HG02678 (cell line): ENCODE measurements around the gene TTLL5.

Source experiments
- ATAC-seq: cut with Tn5 transposase; IDR thresholded peaks from one replicate; pipeline ENCODE4 v1.9.1; 2021; ENCODE audit warnings: mild to moderate bottlenecking, moderate library complexity; ENCODE audit not compliant: unreplicated experiment

TTLL5 gene, protein sequence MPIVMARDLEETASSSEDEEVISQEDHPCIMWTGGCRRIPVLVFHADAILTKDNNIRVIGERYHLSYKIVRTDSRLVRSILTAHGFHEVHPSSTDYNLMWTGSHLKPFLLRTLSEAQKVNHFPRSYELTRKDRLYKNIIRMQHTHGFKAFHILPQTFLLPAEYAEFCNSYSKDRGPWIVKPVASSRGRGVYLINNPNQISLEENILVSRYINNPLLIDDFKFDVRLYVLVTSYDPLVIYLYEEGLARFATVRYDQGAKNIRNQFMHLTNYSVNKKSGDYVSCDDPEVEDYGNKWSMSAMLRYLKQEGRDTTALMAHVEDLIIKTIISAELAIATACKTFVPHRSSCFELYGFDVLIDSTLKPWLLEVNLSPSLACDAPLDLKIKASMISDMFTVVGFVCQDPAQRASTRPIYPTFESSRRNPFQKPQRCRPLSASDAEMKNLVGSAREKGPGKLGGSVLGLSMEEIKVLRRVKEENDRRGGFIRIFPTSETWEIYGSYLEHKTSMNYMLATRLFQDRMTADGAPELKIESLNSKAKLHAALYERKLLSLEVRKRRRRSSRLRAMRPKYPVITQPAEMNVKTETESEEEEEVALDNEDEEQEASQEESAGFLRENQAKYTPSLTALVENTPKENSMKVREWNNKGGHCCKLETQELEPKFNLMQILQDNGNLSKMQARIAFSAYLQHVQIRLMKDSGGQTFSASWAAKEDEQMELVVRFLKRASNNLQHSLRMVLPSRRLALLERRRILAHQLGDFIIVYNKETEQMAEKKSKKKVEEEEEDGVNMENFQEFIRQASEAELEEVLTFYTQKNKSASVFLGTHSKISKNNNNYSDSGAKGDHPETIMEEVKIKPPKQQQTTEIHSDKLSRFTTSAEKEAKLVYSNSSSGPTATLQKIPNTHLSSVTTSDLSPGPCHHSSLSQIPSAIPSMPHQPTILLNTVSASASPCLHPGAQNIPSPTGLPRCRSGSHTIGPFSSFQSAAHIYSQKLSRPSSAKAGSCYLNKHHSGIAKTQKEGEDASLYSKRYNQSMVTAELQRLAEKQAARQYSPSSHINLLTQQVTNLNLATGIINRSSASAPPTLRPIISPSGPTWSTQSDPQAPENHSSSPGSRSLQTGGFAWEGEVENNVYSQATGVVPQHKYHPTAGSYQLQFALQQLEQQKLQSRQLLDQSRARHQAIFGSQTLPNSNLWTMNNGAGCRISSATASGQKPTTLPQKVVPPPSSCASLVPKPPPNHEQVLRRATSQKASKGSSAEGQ (N-terminal part only)

DNA sequence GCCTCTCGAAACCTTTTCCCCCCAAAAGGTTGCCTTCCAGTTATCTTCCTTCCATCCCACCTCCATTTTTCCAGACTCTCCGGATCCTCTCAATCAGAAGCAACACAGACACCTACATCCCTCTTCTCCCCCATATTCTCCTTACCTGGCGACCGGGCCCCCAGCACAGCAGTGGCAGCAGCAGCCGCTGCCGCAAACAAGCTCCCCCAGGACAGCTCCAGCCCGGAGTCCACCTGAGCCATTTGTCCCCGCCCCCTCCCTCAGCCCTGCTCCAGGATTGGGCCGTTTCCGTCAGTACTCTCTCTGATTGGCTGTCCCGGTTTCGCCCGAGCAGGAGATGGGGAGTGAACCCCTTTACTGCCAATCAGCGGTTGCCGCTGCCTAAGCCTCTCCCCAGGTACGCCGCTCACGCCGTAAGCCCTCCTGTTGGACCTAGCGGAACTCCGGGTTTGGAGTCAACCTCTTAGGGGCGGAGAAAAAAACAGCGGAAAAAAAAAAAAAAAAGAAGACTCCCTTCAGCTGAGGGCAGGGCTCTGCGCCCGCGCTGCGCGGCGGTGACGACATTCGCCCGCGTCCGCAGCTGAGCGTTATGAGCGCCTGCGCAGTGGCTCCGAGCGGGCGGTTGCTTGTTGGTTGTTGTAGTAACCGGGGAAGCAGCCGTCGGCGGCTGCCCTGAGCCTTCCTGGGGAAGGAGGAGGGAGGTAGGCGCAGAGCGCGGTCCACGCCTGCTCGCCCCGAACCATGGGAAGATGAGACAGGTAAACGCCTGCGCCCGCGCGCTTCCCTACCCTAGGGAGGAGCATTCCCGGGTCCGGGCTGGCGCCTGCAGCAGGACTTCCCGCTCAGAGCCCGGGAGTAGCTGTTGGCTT, at the start of gene TTLL5, which contains the start of gene ERG28:
TSS of gene TTLL5 (plus strand) at position 617 of the 869 bp plus-strand sequence. CDS start 1,904 bp downstream, outside the sequence.
TSS of gene ERG28 (minus strand) at position 247 of the 869 bp plus-strand sequence. CDS start 3,374 bp downstream, outside the sequence.
- peak; percentile 97 for ATAC-seq

DNA sequence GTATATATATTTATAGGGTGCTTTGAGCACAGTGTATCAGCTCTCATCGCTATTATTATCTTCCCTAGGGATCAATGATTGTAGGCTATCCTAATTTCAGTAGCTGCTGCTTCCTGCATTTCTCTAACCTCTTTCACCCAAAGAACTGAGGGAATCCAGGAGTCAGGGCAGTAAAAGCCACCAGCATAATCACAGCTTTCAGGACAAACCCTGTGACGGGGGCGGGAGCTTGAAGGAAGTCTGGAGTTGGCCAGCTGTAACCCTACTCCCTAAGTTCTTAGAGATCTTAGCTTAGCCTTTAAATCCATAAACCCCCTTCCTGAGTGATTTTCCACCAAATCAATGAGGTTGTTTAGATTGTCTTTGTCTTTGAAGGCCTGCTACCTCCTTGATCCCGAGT, 48.9 kb upstream of the TTLL5 start:
- no peak for ATAC-seq

DNA sequence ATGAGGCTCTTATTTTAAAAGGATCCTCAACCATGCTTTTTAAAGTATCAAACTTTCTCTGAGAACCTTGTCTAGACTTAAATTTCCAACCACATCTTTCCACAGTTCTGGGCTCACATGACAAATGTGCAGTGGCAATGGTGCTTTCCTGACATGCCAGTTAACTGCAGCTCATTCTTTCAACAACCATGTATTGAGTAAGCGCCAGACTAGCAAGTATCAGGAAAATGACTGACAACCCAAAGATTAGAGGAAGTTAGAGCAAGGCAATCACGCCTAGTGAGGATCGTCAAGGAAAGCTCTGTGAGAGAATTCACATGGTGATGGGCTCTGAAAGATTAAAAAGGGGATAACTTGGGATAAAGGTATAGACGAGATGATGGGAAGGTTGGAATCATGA, 46.9 kb upstream of the TTLL5 start:
- ATAC-seq: no peak

DNA sequence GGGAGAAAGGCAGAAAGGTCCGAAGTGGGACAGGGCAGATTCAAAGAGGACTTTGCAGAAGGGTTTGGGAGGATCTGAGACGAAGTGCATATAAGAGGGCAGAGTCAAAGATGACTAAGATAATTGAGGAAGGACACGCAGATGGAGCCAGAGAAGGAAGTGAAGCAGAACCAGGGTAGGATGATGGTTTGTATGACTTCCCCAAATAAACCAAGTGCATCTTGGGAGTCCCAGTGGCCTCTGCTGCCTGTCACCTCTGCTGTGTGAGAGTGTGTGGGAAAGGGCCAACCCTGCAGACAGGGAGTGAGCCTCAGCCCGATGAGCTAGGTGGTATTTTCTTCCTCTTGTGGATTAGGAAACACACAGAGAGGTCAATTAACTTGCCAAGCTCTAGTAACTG, 45.8 kb upstream of the TTLL5 start:
- ATAC-seq: no peak

DNA sequence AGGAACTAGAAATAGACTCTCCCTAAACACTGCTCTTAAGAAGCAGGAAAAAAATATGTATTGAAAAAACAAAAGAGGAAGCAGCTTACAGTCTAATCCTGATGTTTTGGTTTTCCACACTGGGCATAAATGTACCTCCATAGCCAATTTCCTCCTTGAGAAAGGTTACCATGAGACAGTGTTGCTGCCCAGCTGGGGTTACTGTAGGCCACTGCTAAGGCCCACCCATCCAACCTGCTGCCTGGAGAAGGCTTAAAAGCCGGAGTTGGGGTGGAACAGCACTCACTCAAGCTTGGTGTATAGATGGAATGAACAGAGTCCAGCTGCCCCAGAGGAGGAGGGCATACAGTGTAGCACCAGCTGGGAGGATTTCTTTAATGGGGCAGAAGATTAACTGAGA, 41.5 kb upstream of the TTLL5 start:
- ATAC-seq: no peak

DNA sequence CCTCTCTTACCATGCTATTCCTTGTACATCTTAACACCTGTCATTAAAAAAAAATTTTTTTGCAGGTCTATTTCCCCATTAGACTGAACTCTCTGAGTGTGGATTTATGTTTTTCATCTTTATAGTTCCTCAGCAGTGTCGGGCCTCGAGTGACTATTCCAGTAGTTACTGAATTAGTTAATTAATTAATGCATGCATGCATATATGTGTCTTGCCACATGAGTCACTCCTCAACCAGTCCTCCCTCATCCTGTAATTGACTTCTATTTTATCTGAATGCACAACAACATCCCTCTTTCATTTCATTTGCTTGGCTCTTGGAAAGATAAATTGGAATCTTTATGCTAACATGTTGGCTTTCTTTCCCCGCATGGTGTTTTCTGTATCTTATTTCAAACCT, 36.0 kb upstream of the TTLL5 start:
- ATAC-seq: no peak

DNA sequence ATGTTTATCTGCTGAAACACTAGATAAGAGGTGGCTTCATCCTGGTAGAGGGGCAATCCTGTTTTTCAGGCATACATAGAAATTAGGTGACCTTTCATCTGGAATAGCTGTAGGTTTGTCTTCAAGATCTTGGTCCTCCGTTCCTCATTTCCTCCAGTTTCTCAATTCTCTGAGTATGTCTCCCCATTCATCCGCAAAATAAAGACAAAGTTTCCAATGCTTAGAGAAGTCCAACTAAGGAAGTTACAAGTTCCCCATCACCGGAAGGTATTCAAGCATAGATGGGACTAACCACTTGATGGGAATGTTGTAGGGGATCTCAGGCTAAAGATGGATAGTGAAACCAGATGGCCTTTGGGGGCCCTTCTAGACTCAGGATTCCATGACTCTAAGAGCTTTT, 34.6 kb upstream of the TTLL5 start:
- ATAC-seq: no peak

DNA sequence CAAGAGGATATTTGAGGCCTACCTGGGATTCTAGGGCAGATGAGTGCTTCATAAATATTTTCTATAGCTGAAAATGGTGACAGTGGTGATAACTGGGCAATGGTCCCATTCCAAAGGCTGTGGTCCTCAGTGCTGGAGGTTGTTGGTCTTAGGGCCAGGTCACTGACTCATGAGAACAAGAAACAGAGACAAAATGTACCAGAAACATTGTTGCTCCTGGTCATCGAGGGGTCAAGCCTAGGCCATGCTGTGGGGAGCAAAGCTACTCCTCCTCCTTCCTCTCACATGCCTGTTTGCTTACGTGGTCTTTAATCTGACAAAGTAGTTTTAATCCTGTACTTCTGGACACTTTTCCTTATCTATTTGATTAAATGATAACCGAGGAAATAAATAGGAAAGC, 34.2 kb upstream of the TTLL5 start:
- ATAC-seq: no peak

DNA sequence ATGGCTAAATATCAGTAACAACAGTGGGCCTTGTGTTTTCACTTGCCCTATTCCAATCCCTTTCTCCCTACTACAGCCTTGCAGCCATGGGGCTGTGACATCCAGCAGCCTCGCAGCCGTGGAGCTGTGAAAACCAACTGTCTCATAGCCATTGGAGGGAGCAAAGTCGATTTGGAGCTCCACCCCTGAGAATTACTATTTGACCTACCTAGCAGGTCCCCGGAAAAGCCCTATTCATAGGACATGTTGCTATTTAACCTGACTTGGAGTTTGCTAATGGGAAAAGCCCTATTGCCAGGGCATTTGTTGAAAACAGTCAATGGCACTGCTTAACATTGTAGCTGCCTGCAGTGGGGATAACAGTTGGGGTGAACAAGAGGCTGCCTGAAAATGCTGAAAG, 33.6 kb upstream of the TTLL5 start:
- ATAC-seq: no peak

DNA sequence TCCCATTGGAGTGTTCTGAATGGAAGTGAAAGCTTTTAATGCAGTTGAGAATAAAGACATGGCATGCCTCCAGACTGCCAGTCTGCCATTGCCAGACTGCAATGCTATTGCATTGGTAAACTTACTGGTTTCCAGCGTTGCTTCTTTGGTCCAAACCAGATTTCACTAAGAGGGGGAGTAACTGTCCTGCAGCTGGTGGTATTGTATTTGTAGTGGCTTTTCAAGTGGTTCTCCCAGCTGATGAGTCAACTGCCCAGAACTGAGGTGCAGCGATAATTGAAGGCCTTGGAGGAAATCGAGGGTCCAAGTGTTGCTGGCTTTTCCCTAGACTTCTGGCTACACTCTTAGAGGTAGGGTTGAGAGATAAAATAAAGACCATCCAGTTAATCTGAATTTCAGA, 32.2 kb upstream of the TTLL5 start:
- ATAC-seq: no peak

DNA sequence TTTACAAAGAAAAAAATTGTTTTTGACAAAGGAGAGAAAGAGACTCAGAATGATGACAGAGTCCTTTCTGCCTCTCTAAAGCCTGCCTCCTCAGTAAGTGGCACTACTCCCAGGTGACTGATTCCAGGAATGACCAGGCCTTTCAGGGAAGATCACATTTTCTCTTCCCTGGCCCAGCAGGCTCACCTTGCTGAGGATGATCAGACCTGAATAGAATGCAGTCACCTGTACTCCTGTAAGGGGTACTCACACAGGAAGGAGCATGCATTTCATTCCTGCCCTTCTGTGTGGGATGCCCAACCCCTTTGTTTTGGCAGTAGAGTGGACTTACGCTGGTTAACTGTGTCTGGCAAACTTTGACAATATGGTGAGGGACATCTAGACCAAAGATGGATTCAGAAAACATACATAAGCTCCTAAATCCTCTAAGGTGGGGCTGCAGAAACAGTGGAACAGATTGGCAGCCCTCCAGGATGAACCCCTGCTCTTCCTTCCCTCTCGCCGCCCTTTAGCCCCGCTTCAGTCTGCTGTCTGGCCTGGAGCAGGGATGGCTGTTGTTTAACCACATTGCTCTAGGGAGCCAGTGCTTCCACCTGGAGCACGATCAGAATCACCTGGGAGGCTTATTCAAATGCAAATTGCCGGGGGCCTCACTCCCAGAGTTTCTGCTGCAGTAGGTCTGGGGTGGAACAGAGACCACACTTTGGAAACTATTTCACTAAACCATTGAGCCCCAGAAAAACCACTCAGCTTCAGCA, 30.2 kb upstream of the TTLL5 start:
- no peak for ATAC-seq

DNA sequence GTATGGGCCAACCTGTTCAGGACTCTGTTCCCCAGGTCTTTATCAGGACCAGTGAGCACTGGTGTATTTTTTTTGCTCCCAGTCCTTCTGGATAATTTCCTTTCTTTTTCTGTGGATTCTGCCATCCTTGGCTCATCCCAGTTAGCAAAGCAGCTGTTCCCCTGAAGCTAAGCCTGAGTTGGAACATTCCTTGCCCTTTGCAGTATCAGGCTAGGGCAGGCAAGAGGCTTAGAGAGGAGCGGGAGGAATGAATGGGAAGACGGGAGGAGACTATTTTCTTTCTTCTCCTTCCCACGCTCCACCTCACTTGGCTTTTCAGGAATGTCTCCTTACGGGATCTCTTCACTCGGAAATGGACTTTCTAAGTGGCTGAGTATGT, 29.6 kb upstream of the TTLL5 start:
- ATAC-seq: no peak

DNA sequence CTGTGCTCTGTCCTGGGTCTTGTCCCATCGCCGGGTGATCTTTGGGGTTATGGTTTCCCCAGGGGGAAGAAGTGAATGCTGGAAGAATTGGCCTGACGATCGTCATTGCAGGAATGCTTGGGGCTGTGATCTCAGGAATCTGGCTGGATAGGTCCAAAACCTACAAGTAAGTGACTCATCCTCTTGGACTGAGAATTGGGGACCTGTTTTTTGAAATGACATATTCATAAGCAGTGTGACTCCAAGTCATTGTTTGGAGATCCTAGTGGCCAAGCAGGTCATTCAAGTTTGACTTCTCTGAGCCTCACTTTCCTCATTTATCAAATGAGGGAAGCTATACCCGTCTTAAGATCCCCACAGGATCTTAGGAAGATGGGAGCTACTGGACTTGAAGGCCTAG, 26.2 kb upstream of the TTLL5 start:
- ATAC-seq: no peak

DNA sequence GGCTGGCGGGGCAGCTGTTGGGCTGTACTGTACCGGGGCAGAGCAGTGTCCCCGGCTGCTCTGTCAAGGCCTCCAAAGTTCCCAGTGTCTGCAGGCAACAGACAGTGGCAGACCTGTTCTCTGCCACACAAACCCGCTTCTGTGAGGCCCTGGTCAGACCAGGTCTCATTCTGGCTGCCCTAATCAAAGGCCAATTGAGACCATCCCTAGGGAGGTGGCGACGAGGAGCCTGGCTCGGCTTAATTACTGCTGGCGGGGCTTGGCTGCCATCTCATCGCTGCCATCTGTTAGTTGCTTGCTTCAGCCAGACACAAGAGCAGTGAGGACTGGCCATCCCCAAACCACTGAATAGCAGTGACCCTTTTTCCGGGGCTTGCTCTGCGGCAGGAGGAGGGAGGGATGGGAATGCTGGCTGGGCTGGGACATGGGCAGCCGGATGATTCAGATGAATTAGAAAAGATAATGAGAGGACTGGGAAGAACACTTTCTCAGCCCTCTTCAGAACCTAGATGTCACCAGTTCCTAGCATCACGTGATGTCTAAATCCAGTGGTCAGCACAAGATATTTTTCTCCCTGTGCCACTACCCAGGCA, 24.9 kb upstream of the TTLL5 start:
- no peak for ATAC-seq

DNA sequence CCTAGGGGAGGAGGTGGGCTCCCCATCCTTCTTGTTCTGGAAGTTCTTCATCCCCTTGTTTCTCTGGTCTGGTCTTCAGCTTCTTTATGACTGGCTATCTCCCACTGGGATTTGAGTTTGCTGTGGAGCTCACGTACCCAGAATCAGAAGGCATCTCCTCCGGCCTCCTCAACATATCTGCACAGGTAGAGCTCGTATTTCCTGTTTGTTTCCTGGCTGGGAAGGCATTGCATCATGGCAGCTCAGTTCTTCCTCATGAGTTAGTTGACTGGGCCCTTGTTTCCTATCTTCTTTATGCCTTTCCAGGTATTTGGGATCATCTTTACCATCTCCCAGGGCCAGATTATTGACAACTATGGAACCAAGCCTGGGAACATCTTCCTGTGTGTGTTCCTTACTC, 20.2 kb upstream of the TTLL5 start:
- ATAC-seq: no peak

DNA sequence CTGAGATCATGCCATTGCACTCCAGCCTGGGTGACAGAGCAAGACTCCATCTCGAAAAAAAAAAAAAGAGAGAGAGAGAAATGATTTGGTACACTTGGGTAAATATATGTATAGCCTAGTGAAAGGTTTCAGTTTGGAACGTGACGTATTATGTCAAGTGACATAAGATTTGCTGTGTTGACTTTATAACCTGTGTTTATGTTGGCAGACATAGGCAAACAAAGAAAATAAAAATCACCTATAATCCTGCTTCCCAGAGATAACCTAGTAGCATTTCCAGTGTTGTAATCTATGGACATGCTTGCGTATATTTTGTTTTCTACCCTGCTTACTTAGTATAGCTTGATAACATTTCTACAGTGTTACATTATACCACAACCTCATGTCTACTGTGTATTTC, 17.1 kb upstream of the TTLL5 start:
- no peak for ATAC-seq

DNA sequence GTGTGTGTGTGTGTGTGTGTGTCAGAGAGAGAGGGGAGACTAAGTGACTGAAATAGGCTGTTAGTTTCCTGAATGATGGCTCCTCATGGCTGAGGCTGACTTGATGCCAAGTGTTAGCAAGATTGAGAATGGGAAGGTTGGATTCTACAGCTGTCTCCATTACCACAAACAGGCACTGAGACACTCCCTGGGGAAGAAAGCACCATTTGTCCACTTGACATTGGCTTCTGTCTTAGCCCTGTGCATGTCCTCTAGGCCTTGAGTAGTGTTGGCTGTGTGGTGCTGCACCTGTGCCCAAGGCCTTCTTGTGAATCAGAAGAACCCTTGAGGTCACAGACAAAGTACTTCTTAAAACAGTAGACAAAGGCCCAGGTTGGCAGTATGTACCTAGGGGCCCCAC, 16.0 kb upstream of the TTLL5 start:
- no peak for ATAC-seq

DNA sequence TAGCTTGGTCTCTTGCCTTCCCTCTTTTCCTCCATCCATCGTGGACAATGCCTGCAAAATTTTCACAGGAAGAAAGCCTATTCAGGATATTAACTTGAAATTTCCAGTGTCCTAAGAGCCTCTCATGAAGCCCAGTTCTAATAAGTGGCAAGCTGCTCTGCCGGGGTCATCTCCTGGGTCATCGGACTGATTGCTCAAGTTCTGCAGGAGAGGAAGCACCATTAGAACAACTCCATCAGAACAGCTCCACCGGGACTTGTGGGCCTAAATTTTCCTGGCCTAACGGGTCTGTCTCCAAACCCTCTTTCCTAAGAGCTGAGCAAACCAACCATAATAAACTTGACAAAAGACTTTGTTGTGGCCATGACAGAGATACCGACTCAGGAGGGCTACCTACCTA, 14.3 kb upstream of the TTLL5 start:
- no peak for ATAC-seq

DNA sequence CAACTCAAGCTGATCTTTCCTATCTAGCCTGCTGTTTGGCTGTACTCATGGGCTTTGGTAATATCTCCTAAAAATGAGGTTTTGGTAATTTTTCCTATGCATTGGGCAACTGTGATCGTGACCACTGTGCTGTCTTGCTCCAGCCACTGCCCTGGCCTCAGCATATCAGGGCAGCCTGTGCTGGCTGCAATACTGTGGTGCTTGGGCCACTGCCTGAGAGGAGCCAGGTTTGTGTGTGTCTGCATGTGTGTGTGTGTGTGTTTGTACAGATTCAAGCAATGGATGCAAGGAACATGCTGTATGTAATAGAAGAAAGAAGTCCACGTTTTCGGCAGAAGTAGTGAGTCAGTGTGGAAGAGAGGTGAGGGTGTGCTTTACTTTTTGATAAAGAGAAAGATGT, 13.4 kb upstream of the TTLL5 start:
- ATAC-seq: no peak
